AG10803 (cell line): ENCODE data around the gene ANKRD13B.

ENCODE experiments used
- DNase-seq: peaks from one replicate; pipeline ENCODE4 v3.0.0; 2010; ENCODE audit warnings: low read depth
- H3K4me3 ChIP-seq: 2 replicates; pipeline ENCODE4 v1.5.1; 2011; ENCODE audit warnings: mild to moderate bottlenecking, low read length, control low read depth
- TF ChIP-seq, protein P1 (sequence below): conservative IDR thresholded peaks from 2 replicates; pipeline ENCODE4 v1.5.1; 2011; ENCODE audit warnings: mild to moderate bottlenecking, low read length, control low read depth, inconsistent platforms

Gene ANKRD13B

DNA sequence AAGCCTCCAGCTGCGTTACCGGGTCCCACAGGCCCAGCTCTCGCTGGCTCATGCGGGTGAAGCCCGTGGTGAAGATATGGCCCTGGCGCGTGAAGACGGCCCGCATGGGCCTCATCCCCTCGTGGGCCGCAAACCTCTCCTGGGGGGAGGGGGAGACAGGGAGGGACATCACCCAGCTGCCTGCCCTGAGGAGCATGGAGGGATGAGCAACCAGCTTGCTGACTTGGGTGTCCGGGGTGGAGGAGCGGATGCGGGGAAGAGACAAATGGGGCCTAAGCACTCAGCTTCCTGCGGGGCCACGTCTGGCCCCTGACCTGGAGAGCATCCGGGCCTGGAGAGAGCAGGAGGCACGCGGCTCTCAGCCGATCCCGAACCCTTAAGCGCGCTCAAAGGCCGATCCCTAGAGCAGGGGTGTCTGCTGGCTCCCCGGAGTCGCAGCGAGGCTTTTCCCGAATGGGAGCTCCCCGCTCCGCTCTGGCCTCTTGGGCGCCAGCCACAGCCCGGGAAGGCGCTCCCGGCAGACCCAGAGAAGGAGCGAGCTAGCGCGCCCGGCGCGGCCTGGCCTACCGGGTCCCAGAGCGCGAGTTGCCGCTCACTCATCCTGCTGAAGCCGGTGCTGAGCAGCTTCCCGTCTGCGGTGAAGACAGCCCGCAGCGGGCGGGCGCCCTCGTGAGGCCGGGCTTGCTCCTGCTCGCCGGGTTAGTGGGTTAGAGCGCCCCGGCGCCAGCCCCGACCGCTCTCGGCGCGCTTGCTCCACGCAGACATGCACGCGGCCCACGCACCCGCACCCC lies 24.7 kb downstream of the ANKRD13B start:
- peak overlapping the region; percentile 24 for H3K4me3 ChIP-seq
- TF ChIP-seq, protein P1, sequence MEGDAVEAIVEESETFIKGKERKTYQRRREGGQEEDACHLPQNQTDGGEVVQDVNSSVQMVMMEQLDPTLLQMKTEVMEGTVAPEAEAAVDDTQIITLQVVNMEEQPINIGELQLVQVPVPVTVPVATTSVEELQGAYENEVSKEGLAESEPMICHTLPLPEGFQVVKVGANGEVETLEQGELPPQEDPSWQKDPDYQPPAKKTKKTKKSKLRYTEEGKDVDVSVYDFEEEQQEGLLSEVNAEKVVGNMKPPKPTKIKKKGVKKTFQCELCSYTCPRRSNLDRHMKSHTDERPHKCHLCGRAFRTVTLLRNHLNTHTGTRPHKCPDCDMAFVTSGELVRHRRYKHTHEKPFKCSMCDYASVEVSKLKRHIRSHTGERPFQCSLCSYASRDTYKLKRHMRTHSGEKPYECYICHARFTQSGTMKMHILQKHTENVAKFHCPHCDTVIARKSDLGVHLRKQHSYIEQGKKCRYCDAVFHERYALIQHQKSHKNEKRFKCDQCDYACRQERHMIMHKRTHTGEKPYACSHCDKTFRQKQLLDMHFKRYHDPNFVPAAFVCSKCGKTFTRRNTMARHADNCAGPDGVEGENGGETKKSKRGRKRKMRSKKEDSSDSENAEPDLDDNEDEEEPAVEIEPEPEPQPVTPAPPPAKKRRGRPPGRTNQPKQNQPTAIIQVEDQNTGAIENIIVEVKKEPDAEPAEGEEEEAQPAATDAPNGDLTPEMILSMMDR: peak; percentile 62
- peak; percentile 72 for DNase-seq

DNA sequence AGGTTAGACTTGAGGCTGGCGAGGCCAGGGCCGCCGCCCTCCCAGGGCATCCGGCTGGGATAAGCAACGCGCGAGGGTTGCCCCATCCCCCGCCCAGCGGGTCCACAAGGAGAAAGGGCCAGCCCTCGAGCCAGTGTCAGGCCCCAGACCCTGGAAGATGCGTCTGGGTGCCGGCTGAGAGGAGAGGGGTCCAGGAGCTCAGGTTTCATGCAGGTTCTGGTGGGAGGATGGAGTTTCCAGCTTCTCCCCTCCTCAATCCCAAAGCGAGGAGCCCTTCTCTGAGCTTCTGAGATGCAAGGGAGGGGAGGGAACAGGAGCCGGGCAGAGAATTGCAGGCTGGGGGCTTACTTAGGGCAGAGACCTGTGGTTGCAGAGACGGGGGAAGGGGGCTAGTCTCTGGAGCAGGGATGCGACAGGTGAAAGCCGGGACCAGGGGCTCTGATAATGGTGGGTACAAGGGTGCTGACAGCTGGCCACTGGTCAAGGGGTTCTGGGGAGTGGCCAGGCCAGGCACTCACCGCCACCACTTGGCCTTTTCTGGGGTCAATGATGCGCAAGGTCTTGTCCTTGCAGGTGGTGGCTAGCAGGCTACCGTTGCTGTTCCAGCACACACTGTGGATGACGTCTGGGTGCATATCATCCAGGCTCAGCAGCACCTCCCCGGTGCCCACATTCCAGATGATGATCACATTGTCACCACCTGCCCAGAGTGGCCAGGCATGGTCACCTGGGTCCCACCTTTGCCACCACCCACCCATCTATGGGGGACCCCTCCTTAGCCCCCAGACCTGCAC lies 25.5 kb downstream of the ANKRD13B start:
- TF ChIP-seq, protein P1: no peak
- H3K4me3 ChIP-seq: no peak overlapping the region; the same call in 1 of the 2 replicates
- DNase-seq: no peak

DNA sequence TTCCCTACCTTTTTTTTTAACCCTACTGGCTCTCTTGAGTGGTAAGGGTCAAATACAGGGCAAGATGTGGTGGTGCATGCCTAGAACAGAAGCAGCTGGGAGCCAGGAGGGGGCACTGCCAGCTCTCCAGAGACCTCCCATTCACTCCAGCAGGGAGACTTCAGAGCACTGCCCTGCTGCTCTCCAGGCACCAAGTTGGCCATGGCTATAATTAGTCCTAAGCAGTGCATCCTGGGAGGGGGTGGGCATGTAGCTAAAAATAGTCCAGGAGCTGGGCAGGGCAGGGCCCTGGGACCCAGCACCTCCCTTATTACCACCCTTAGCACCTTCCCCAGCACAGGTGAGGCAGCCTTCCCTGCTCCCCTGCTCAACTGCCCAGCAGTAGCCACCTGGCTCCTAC lies 26.3 kb downstream of the ANKRD13B start:
- peak; percentile 37 for DNase-seq
- TF ChIP-seq, protein P1: peak; percentile 31
- H3K4me3 ChIP-seq: no peak overlapping the region

DNA sequence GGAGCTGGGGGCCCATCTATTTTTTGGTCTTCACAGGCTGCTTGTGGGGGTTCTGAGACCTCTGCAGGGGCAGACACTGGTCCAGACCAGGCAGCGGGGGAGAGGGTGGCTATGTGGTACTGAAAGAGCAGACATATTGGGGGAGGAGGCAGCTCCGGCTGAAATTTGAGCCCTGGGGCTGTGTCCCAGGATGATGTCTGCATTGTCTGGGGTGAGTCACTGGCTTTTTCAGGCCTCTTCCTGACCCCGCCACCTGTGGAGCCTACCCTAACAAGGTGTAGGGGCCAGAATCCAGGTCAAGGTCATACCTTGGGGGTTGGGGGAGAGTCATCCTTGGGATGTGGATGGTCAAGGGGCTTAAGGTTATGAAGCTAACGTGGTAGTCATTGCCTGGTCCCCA lies 27.3 kb downstream of the ANKRD13B start:
- peak; percentile 9 for DNase-seq
- no peak overlapping the region for H3K4me3 ChIP-seq
- TF ChIP-seq, protein P1: no peak

DNA sequence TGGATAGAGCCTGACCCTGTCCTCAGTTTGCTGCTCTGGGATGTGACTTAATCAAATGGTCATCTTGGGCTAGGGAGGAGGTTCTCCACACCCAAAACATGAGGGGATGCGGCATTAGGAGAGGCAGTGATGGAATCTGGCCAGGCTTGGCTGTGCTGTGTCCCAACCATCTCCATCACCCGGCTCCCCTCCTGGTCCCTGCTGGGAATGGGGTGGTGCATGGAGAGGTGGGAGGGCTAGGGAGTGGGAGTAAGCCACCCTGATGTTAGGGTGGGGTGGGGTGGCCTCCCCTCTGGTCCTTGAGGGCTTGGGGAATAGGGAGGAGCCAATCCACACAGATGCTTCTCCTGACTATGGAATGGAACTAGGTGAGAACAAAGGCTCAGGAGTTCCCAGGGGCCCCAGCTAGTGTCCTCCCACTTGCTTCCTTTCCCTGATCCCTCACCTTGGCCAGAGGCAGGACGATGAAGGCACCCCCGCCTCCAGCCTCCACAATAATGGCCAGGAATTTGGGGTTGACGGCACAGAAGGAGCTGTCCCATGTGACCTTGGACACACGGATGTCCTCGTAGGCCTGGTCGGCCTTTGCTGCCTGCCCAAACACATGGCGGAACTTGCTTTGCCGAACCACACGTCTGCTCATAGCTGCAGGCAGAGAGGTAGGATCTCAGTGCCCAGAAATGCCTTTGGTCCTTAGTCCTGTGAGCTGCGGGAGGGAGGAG lies 28.0 kb downstream of the ANKRD13B start:
- DNase-seq: no peak
- TF ChIP-seq, protein P1: no peak
- H3K4me3 ChIP-seq: no peak overlapping the region

DNA sequence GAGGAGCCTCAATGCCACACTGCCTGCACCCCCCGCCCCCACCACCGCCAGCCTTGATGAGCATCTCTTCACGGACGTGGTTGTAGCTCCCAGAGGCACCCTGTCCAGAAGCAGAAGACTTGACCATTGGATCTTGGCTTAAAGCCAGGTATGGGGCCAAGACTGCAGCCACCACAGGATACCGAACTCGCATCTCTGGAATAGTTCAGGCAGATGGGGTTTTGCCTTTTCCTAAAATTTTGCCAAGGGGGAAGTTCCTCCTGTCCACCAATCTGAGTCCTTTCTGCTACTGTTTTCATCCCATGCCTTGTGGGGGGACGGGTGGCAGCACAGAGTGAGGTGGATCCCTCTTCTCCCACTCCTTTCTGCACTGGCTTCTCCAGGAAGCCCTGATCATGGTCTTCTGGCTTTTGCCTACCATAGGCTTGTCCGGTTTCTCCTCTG lies 28.8 kb downstream of the ANKRD13B start:
- peak overlapping the region; percentile 75 for H3K4me3 ChIP-seq
- DNase-seq: peak; percentile 32
- TF ChIP-seq, protein P1: no peak
